Ecto neural progenitor cell (in vitro differentiated cells): ENCODE data around the gene MACROD2.
A peak's percentile ranks its signal among the peaks of the same experiment; 100 is the strongest.

ENCODE experiments used
- DNase-seq: peaks from one replicate; pipeline ENCODE4 v3.0.0-alpha.2; 2018; ENCODE audit warnings: low spot score

MACROD2 gene

GRCh38 chr20:14712302-14712739 lies 717.0 kb downstream of the MACROD2 start:
- DNase-seq: no peak

DNA sequence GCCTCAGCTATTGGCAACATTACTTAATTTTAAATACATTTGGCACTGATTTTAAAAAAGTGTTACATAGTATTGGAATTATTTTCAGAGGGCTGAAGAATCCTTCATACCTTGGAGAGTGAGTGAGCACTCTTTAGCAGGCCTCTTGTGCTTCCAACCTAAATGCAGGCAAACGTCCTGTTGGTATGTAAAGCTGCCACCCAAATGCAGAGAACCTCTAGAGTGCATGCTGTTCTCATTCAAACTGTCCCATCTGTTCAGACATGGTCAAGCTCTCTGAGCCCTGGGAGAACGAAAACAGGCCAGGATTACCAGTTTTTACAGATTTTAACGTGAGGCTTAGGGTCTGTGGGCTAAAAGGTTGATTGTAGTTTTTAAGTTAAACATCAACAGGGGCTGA lies 720.1 kb downstream of the MACROD2 start:
- DNase-seq: no peak

GRCh38 chr20:14716351-14716801 lies 721.1 kb downstream of the MACROD2 start:
- peak; percentile 80 for DNase-seq

- no peak for DNase-seq
These were observed 722.1 kb downstream of the MACROD2 start for GRCh38 chr20:14717134-14717999.

- no peak for DNase-seq
These were observed 724.9 kb downstream of the MACROD2 start for GRCh38 chr20:14720251-14720650.

GRCh38 chr20:14721926-14722452 lies 726.7 kb downstream of the MACROD2 start:
- no peak for DNase-seq

DNA sequence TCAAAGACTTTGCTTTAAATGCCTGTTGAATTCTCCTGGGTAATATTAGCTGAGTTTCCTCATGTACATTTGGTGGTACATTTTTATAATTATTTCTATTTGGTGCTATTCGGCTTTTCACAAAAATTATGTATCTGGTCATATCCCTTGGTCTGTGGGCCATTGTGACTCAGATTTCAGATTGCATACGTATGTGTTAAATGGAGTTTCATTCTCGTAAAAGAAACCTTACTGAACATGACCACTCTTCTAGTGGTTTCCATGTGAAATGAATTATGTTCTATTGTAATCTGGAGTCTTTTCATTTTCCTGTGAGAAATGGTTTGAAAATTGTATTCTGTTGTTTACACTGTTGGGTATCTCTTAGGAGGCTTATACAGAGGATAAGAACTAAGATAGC lies 728.3 kb downstream of the MACROD2 start:
- DNase-seq: no peak

GRCh38 chr20:14724036-14724435 lies 728.7 kb downstream of the MACROD2 start:
- DNase-seq: no peak

- no peak for DNase-seq
These were observed 729.2 kb downstream of the MACROD2 start for GRCh38 chr20:14724468-14724867.

DNA sequence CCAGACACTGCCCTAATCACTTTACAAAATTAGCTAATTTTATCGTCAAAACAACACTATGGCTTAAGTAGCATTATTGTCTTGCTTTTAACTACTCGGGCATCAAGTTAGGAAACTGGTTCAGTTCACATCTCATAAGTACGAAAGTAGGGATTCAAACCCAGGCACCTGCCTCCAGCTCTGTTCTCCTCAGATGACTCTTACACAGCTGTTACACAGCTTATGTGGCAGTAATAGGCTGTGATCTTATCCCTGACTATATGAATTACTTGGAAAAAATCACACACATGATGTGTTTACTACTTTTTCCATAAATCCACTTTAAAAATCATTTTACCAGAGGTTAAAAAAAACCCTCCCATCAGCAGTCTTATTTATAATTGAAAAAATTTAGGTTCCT lies 731.3 kb downstream of the MACROD2 start:
- no peak for DNase-seq

DNA sequence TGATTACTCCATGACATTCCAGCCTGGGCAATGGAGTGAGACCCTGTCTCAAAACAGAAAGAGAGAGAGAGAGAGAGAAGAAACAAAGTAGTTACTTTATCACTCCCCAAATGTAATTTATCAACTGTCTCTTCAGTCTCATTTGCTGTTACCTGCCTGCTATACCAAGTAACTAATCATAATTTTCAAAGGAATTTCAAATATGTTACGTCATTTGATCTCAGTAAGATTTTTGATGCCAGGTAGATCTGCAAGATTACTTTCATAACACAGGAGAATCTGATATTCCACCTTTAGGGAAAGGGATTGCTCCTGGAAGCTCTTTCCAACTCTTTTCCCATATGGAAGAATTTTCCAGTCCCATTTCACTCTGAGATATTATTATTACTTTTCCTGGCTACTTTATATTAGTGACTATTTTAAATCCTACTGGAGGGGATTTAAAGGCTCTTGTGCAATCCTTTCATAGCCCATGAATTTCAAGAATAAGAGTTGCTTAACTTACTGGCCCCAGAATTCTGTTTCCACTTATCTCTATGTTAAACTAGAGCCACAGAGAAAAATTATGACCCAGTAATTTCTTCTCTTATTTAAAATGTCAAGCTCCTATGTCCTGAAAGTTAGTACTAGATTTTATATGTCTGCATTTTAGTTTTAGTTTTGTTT lies 732.3 kb downstream of the MACROD2 start:
- DNase-seq: no peak

- DNase-seq: no peak
These were observed 734.1 kb downstream of the MACROD2 start for GRCh38 chr20:14729390-14729789.

DNA sequence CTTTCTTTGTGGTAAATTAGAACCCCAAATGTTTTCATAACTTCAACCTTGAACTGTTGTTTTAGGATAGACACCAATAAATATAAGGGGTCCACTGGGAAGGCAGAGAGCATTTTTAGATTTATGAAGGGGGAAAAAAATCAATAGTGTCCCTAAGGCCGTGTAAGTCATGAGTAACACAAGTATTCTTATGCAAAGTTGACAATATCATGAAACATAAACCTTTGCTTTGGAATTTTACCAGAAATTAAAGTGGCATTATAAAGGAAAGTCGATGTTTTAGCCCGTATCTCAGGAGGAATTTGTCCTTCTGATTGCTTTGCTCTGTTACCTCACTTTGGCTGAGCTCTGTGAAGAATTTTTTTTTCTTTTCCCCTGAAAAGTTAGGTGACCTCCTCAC lies 737.0 kb downstream of the MACROD2 start:
- DNase-seq: no peak

DNA sequence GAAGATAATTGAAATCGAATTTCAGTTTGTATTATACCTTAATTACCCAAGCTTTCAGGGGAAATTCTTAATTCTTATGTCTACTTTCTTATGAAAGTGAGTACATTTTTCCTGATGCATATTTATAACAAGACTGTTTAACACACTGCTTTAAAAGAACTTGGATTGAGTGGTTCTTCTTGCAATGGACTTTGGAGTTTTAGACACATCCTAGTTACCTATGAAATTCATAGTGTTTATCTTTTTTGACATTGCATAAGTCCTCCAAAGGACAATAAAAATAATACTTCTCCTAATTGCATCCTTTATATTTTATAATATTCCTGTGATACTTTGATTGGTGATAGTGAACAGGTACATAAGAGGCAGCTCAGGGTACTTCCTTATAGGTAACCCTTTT lies 737.7 kb downstream of the MACROD2 start:
- no peak for DNase-seq

- DNase-seq: no peak
These were observed 745.1 kb downstream of the MACROD2 start for GRCh38 chr20:14740380-14740779.

DNA sequence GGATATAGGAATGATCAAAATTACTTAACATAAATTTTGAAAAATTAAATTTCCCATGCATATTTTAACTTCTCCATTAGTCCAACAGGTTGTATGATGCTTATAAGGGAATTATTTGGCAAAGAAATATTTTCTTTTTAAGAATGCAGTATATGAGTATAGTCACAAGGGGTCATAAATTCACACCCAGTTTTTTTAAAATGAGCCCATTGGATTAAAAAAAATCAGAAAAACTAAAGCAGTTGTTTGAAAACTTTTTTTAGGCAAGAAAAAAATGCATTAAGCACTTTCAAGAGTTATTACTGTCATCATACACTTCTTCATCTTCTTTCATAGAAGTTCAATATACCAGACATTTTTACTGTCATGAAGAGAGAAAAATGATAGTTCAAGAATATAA lies 746.3 kb downstream of the MACROD2 start:
- DNase-seq: no peak

GRCh38 chr20:14744723-14745122 lies 749.4 kb downstream of the MACROD2 start:
- no peak for DNase-seq

GRCh38 chr20:14745830-14746229 lies 750.5 kb downstream of the MACROD2 start:
- DNase-seq: no peak

DNA sequence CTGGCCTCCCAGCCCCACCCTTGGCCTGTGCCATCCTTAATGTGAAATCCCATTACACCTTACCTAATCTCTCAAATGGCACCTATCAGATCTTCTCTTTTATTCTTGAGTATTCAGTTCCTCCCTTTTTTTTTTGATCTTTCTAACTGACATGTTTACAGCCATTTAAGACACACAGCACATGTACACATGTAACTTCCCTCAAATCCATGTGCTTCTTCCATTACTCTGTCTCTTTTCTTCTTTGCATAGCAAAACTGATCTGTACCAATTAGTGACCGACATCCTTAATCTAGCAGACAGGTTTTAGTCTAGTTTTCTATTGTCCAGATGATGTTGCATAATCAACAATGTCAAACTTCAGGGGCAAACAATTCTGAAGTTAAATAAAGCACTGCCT lies 755.9 kb downstream of the MACROD2 start:
- no peak for DNase-seq

- no peak for DNase-seq
These were observed 762.4 kb downstream of the MACROD2 start for GRCh38 chr20:14757728-14758127.

DNA sequence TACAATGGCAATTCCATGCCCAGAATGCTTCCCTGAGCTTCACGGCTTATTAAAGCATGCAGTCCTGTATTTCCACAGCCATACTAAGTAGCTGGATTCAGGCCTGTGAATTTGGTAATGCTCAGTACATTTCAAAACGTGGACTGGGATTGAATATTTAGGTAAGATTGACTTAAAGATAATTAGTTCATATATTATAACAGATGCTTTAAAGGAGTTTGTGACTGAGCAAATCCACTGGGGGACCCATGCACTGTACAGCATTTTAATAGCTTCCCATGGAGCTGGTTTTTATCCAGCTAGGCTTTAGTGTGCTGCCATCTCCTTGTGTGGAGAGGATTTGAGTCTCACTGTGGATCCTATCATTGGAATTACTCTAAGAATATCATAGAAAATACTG lies 763.0 kb downstream of the MACROD2 start:
- DNase-seq: no peak

- no peak for DNase-seq
These were observed 764.7 kb downstream of the MACROD2 start for GRCh38 chr20:14759979-14760378.

DNA sequence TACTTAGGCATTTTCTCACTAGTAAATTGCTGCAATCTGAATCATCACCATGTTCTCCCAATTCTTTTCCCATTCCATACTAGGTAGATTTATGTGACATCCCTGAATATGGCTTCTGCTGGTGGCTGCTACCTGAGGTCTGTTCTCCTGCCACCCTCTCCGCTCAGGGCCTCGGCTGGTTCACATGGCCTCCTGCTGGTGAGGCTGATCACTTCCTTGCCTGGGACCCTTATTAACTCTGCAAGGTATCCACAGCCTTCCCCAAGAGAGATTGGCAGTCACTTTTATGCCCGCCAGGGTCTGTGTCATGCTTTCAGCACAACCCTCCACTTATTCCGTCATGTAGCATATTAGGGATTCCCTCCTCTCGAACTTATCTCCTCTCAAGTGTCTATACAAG lies 766.6 kb downstream of the MACROD2 start:
- no peak for DNase-seq
